HPDE6-E6E7 (cell line): ENCODE measurements around the gene COL6A1.
"Not testable (repeated sequence)": the region's sequence is repeated elsewhere in the genome, so short reads cannot be mapped to it uniquely, and the experiment has no call there.

Experiments used
- DNase-seq: peaks from one replicate; pipeline ENCODE4 v3.0.0; 2011; ENCODE audit warnings: missing footprints; ENCODE audit errors: extremely low spot score

The COL6A1 gene

DNA sequence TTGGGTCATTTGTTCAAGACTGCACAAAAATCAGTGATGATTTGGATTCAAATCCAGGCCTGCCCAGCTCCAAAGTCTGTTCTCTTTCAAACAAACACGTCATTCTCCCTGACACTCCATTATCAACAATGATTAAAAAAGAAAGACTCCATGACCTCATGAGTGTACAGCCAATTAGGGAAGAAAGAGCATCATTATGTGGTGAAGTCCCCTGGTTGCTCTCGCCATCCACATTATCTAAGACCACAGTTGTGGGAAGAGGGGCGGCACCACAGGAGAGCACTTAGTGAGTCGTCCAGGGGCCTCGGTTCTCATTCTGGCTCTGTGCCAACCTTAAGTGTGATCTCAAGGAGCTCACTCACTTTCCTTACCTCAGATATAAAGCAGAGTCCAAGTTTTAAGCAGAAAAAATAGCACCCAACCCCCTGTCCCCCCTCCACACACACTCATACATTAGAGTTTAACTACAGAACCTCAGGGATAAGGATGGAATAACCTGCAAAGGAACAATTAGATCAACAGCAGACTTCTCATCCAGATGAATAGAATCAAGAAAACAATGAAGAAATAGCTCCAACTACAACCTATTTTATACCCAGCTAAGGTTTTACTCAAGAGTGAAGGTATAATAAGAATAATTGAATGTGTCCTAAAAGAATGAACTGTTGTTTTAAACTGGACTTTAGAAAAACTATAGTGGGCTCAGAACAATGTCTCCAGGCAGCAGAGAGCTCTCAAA, 47.8 kb downstream of the COL6A1 start:
- DNase-seq: no peak

DNA sequence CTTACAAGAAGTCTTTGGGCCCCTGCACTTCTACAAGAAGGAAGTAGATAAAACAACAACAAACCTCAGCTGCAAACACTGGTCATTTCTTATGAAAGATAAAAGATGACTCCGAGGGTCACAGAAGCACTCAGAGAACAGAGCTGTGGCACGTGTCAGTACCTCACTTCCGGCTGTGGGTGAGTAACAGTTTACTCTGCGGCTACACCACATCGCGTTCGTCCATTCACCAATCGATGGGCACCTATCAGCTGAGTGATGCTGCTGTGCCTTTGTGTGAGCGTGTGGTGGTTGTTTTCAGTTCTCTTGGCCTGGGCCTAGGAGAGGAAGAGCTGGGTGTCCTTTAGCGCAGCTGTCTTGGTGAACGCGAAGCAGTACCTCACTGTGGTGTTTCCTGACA, 49.9 kb downstream of the COL6A1 start:
- no peak for DNase-seq

DNA sequence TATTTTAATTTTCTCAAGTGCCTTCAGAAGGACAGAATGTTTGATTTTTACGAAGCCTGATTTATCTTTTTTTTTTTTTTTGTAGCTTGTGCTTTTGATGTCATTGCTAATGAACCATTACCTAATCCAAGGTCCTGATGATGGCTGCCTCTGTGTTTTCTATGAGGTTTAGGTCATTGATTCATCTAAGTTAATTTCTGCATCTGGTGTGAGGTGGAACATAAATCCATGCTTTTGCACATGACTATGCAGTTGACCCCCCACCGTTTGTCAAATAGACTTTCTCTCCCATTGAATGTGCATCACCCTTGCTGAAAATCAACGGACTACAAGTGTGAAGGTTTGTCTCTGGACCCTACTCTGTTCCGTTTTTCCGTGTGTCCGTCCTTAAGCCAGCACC, 50.5 kb downstream of the COL6A1 start:
- no peak for DNase-seq

DNA sequence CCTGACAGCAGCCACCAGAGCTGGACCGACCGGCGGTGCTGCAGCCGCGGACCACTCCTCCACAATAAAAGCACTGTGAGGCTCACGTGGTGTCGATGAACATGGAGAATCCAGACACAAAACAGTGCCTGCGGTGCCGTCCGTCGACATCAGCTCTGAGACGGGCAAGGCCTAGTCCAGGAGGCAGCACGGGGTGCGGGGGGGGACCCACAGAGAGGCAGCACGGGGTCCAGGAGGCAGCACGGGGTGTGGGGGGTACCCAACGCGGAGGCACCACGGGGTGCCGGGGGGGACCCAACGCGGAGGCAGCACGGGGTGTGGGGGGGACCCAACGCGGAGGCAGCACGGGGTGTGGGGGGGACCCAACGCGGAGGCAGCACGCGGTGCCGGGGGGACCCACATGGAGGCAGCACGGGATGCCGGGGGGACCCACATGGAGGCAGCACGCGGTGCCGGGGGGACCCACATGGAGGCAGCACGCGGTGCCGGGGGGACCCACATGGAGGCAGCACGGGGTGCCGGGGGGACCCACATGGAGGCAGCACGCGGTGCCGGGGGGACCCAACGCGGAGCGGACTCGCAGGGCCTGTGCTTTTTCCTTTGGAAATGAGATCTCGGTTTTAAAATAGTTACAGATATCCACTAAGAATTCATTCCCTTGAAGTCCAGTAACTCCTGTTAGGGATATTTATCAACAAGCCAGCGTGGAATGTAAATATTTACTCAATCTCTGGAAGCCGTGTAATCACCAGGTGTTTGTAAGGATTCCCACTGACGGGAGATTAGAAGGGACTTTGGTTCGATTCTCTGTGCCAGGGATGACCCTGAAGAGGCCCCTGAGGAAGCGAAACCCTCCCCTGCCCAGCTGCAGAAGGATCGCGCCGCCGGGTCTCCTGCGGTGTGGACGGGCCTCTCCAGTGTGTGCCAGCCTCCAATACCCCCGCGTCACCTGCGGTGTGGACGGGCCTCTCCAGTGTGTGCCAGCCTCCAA, 52.1 kb downstream of the COL6A1 start:
- DNase-seq: no peak

DNA sequence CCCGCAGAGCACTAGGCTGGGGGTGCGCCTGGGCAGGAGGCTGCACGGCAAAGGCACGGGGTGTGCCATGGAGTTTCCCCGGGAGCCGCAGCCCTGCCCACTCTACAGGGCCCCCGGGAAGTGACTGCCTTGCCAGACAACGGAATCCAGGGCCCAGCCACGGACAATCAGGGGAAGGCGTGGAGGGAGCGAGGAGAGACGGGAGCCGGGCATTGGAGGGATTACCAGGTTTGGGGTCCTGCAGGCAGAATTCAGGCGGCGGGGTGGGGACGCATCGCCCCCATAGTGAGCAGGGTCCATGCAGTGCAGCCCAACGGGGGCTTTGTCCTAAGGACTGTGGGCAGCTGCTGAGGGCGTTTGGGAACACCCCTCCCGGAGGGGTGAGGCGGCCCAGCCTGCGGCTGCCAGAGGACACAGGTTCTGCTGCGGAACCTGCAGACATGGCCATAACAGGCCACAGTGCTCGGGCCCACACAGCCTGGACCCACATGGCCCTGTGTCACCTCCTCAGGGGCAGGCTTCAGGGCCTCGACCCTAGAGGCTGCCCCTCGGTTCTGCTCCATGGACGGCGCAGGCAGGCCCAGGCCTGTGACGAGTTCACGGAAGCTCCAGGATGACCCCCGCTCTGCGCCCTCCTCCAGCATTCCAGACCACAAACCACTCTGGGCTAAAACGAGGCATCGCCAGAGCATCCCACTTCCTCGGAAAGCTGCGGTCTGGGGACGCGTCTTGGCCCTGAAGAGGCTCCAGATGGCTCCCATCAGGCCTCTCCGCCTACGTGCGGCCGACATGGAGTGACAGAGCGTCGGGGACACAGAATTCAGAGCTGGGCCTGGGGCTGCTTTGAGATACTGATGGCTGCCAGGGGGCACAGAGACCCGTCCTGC, 54.5 kb downstream of the COL6A1 start:
- DNase-seq: no peak

- no peak for DNase-seq
Observed at GRCh38 chr21:46036696-46037330, 55.2 kb downstream of the COL6A1 start.

DNA sequence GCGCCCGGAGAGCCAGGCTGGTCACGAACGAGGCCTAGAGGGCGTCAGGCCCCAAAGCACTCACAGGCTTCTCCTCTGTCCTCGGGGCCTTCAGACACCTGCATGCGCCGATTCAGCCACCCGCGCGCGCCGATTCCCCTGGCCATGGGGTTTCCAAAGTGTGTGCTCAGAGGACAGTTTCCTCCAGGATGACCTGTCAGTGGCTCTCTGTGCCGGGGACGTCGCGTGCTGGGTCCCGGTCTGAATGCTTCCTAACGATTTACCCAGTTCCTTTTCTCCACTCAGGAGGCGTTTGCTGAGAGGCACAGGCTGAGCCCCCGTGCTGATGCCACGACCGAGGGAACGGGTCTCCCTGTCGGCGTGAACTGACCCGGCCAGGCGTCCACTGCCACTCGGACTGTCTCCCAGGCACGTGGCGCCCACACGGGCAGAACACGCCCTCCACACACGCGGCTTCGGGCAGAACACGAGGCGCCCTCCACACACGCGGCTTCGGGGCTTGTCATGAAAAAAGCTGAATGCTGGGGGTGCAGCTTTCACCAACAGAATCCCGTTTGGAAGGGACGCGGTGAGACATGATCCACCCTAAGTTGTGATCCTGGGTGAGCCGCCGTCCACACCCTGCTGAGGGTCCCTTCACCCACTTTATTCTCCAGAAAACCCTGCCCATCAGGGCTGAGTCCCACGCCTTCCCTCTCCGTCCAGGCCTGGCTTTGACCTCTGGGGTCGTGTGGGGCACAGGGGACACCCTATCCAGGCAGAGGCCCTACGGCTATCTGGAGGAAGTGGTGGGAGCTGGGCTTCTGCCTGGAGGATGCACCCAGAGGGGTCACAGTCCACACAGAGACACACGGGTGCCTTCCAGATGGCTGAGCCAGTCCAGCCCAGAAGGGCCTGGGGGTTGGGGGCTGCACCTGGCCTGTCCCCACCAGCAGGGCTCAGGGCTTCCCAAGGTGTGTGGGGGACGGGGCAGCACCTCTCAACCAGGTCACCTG, 56.1 kb downstream of the COL6A1 start:
- no peak for DNase-seq

GRCh38 chr21:46038341-46038829, 56.8 kb downstream of the COL6A1 start:
- no peak for DNase-seq

DNA sequence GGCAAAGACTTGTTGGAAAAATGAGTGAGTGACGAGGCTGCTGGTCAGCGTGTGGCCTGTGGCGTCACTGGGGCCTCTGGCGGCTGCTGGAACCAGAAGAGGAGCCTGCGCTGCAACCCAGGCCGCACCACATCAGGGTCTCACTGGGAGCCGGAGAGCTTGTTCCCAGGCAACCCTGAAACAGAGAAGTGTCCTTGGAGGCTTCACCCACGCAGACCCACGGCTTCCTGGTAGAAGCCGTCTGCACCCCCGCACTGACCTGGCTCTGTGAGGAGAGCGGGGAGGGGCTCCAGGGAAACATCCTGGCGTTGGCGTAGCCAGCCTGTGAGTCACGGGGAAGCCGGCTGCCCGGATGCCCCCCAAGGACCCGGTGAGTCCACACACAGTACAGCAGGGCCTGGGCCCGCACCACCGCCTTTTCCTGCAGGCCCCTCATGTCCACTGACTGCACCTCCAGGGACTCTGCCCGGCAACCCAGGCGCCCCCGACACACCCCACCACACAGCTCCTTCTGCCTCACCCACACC, 57.4 kb downstream of the COL6A1 start:
- no peak for DNase-seq

DNA sequence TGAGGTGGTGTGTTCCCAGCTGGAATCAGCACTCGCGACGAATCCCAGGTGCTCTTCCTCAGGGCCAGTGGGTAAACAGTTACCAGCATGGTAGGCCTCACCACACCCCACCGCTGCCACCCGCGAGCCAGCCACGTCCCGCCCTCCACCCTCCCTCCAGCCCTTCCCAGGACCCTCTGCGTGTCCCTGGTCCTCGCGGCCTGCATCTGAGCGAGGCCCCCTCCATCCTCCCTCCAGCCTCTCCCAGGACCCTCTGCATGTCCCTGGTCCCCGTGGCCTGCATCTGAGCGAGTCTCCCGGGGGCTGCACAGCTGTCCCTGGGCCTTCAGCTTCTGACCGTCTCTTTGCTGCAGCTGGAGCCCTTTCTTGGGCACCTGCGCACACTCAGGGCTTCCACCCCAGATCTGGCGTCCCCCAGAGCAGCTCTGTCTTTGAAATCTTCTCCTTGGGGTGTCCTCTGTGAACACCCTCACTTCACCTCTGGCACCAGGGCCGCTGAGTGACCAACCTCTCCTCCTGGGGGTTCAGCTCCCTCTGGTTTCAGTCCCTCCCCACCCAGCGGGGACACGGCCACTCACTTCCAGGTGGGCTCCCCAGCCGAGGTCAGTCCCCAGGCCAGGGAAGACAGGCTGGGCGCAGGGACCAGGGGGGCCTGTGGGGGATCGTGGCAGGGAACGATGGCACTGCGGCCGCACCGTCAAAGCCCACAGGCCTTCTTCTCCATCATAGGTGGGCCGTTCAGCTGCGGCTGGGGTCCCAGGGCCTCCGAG, 58.5 kb downstream of the COL6A1 start:
- no peak for DNase-seq

GRCh38 chr21:46040707-46041106, 59.1 kb downstream of the COL6A1 start:
- no peak for DNase-seq

DNA sequence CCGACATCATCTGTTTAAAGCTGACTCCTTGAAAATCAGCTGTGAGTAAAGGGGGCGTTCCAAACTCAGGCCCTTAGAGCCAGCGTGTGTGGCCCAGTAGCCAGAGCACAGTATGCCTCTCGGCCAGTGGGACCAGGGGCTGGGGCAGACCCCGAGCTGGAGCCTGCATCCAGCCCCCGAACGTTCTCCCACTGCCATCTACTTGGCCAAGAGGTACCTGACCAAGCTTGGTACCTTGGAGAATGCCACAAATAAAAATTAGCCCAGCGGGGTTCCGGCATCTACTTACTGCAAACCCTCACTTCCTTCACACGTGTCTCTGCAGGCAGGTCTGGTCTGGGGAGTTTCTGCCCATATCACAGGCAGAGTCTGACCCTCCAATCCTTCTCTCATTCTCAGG, 59.6 kb downstream of the COL6A1 start:
- no peak for DNase-seq

DNA sequence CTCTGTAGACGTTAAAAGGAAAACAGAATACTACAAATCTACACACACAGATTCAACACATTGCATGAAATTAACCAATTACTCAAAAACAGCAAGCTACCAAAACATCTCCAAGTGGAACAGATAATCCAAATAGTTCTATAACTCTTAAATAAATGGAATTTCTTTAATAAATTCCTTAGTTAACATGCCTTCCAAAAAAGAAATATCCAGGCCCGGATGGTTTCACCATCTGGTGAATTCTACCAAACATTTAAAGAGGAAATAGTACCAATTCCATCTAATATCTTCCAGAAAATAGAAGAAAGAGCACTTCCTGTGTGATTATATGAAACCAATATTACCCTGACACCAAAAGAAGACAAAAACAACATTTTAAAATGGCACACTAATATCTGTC, 63.6 kb downstream of the COL6A1 start:
- DNase-seq: no peak

DNA sequence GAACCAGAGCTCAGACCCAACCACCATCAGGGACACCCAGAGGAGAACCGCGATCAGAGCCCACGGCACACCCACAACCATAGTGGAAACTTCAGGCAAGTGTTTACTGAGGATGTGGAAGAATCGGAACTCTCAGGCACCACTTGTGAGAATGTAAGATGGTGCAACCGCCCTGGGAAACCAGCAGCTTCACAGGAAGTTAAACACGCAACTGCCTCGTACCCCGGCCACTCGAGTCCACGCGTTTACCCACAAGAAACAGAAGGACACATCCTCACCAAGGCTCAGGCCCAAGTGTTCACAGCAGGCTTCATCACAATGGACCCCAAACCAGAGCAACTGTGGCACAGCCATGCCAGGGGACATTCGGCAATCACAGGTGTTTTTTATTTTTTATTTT, 64.9 kb downstream of the COL6A1 start:
- no peak for DNase-seq

DNA sequence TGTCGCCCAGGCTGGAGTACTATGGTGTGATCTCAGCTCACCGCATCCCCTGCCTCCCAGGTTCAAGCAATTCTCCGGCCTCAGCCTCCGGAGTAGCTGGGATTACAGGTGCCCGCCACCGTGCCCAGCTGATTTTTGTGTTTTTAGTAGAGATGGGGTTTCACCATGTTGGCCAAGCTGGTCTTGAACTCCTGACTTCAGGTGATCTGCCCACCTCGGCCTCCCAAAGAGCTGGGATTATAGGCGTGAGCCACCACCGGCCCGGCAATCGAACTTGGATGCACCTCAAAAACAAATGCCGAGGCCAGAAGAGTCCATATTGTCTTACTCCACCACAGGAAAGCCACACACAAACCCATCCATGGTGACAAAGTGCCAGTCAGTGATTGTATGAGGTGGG, 65.3 kb downstream of the COL6A1 start:
- not testable (repeated sequence) for DNase-seq

- DNase-seq: no peak
Observed at GRCh38 chr21:46048926-46049889, 67.6 kb downstream of the COL6A1 start.

GRCh38 chr21:46049890-46050667, 68.5 kb downstream of the COL6A1 start:
- DNase-seq: no peak
